GM18498 (cell line): ENCODE measurements around the gene ANGPTL7.
"Not testable (repeated sequence)": the region's sequence is repeated elsewhere in the genome, so short reads cannot be mapped to it uniquely, and the experiment has no call there.

Experiments used
- ATAC-seq: cut with Tn5 transposase; IDR thresholded peaks from one replicate; pipeline ENCODE4 v1.9.1; 2021; ENCODE audit warnings: mild to moderate bottlenecking, moderate library complexity; ENCODE audit not compliant: unreplicated experiment

Gene ANGPTL7

GRCh38 chr1:11168731-11169130 lies 20.4 kb upstream of the ANGPTL7 start:
- ATAC-seq, result no peak

DNA sequence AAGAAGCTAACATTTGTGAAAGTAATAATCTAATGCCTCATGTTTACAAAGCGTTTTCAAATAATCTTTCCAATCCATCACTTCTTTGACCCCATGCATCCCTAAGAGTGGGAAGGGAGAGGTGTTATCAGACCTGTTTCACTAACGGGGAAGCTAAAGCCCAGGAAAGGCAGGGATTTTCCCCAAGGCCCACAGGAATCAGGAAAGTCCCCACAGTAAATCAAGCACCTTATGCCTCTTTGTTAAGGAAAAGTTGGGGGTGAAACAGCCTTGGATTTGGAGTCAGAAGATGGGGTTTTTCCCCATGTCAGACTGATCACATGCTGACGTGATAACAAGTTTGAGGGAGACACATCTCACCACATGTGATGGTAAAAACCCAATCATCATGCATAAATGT lies 20.0 kb upstream of the ANGPTL7 start:
- ATAC-seq, result no peak

DNA sequence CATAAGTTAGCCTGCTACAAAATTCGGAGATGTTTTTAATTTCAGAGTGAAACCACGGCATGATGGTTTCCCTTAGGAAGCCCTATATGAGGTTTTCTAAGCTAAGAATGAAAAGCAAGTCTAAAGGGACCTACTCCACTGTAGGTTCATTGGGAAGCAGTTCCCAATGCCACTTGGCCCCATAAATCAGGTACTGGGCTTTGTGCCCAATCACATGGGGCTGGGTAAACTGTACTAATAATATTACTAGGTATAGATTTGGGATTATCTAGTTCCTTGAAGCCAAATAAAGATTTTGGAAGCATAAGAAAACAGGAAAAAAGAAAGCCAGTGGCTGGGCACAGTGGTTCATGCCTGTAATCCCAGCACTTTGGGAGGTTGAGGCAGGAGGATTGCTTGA lies 19.1 kb upstream of the ANGPTL7 start:
- no peak for ATAC-seq

DNA sequence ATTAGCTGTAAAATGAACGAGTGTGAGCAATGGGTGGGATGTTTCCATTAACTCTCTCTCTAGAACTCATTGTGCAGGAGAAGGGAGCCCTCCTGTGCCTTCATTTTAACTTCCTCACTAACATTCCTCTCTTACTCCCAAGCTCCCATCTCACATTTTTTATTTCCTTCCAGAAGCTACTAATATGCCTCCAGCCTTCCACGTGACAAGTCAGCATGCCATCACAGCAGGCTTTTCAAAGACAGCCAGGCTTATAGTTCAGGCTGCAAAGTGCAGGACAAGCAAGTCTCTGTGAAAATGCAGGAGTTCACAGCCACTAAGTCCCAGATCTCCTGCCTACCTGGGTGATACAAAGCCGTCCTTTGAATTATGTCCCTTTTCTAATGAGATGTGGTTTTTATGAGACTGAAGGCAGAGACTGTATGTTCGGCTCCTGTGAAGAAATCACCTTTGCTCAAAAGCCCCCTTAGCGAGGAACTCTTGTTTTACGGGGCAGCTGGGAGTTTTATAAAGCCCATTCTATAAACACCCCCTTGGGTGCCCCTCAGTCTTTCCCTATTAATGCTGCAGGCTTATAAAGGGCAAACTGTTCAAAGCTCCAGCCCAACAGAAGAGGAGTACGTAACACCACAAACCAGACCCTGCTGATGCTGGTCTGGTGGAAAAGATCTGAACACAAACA lies 14.8 kb upstream of the ANGPTL7 start:
- ATAC-seq, result no peak

GRCh38 chr1:11175461-11175860 lies 13.7 kb upstream of the ANGPTL7 start:
- ATAC-seq, result no peak

GRCh38 chr1:11176081-11176706 lies 13.0 kb upstream of the ANGPTL7 start:
- ATAC-seq, result no peak

- no peak for ATAC-seq
Observed at GRCh38 chr1:11178021-11179015, 10.8 kb upstream of the ANGPTL7 start.

GRCh38 chr1:11179125-11179524 lies 10.0 kb upstream of the ANGPTL7 start:
- ATAC-seq, result no peak

DNA sequence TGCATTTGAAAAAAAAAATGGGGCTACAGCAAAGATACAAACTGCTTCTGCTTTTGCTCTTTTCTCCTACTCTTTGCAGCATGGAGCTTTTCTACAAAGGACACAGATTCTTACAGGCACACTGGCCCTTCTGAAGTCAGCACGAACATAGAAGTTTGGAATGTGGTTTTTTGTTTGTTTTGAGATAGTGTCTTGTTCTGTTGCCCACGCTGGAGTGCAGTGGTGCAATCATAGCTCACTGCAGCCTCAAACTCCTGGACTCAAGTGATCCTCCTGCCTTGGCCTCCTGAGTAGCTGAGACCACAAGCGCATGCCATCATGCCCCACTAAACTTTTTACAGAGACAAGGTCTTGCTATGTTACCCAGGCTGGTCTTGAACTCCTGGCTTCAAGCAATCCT lies 9.4 kb upstream of the ANGPTL7 start:
- ATAC-seq, result not testable (repeated sequence)

DNA sequence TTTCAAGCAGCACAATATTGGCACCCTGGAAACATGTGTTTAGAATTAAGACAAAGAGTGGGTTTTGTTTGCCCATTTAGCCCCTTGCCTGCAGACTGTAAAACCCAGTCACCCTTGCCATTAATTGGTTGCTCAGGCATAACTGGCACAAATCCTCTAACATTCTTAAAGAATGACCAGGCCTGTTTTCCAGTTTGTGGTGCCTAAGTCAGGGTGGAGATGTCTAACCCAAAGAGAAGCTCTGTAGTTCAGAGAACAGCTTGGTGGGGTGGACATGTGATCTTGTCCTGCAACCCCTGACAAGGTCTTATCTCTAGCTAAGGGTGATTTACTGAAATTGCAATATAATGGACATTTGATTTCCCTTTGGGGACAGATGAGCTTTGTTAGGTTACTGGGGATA lies 8.8 kb upstream of the ANGPTL7 start:
- ATAC-seq, result no peak

DNA sequence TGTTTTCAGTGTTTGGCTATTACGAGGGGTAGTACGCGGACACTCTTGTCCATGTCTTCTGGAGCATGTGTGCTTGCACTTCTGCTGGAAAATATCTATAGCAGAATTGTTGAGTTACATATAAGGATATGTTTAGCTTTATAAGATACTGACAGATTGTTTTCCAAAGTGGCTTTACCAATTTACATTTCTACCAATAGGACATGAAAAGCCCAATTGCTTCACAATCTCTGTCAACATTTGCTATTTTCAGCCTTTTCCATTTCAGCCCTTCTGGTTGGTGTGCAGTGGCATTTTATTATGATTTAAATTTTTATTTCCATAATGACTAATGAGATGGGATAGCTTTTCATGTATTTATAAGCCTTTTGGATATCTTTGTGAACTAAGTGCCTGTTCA lies 6.3 kb upstream of the ANGPTL7 start:
- no peak for ATAC-seq

DNA sequence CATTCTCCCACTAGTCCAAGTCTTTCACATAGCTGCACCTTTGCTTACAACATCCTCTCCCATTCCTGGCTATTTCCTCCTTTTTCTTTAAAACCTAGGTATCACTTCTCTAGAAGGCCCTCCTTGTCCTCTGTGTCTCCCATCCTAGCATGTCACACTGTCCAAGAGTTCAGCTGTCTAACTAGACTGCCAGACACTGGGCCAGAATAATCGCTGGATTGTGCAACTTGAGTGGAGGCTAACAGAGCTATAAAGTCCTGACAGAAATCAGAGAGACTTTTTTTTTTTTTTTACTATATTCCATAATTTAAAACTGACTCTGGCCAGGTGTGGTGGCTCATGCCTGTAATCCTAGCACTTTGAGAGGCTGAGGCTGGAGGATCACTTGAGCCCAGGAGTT lies 4.2 kb upstream of the ANGPTL7 start:
- no peak for ATAC-seq

DNA sequence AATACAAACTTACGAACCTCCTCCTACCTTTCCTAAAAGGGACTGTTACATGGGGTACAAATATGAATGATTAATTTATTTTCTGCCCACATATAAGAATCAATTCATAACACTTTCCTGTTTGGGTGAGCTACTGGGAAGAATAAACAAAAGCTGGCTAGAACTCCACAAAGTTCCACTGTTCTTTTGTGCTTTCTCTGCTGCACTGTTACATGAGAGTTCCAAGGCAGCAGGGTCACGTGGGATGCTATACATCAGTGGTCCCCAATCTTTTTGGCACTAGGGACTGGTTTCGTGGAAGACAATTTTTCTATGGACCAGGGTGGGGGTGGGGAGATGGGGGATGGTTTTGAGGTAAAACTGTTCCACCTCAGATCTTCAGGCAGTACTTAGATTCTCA lies 2.2 kb upstream of the ANGPTL7 start:
- no peak for ATAC-seq

DNA sequence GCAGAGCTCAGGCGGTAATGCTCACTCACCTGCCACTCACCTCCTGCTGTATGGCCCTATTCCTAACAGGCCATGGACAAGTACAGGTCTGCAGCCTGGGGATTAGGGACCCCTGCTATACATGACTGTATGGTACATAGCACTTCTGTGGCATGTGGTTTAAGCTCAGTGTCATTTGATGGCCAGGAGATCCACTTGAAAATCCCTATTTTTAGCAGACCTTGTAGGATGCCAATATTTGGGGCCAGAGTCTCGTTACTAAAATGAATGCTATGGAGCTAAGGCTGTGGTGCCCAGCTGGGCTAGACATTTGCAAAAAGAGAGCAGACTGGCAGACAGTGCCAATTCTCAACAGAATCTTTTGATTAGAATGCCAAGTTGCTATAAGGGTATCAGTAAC lies 1.7 kb upstream of the ANGPTL7 start:
- ATAC-seq, result no peak

GRCh38 chr1:11187931-11188330 lies 1.2 kb upstream of the ANGPTL7 start:
- no peak for ATAC-seq

DNA sequence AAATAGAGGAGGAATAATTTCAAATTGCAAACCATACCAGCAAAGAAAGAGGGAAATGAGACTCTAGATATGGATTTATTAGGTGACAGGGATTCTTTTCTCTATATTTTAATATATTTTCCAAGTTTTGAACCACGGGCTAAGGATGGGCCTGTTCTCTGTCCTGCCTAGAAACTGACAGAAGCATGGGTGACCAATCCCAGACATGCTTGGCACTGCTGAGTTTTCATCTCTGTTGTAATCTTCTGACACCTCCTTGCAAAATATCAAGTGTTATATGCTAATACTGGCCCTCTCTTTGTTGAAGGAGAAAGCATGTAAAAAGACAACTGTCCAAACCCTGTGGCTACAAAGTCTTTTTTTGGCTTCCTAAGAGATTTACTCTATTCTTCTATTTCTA lies 774 bp upstream of the ANGPTL7 start:
- ATAC-seq, result no peak

DNA sequence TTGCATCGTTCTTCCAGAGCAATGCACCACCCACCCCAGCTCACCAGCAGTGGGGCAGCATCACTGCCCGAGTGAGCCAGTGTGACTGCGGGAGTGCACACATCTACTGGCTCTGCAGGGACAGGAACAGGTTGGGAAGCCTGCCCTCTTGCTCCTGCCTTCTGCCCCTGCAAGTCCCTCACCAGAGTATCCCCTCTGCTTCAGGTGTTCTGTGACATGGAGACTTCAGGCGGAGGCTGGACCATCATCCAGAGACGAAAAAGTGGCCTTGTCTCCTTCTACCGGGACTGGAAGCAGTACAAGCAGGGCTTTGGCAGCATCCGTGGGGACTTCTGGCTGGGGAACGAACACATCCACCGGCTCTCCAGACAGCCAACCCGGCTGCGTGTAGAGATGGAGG lies 4.2 kb downstream of the ANGPTL7 start:
- ATAC-seq, result no peak

- ATAC-seq, result no peak
Observed at GRCh38 chr1:11194407-11195176, 5.4 kb downstream of the ANGPTL7 start.

- ATAC-seq, result no peak
Observed at GRCh38 chr1:11196945-11197344, 7.8 kb downstream of the ANGPTL7 start.

GRCh38 chr1:11197359-11197758 lies 8.2 kb downstream of the ANGPTL7 start:
- no peak for ATAC-seq

GRCh38 chr1:11198257-11198656 lies 9.1 kb downstream of the ANGPTL7 start:
- ATAC-seq, result no peak
